K562 (cell line): ENCODE measurements around the gene LYZL6. TPM values are rescaled to one million over a fixed set of nuclear protein-coding genes. Genes with fewer than 3 reads are reported as not detected.
A peak's percentile ranks its signal among the peaks of the same experiment; 100 is the strongest.

Source experiments
- ATAC-seq: fragments of 200-7000 bp; cut with Tn5 transposase; 3 replicates; pipeline ENCODE4 v1.9.1; 2020; ENCODE audit warnings: moderate library complexity
- BruUV-seq: library from RNA; stranded (reverse); fragments of 400-500 nt; replicated peaks from 2 replicates; lab custom pipeline; 2021; lab: Mats Ljungman, UMichigan
- CTCF ChIA-PET: fragments of 300-600 bp; formaldehyde crosslinking; extraction: SDS; loops from one replicate; lab custom pipeline; 2021; ENCODE audit warnings: low intra/inter-chr PET ratio; lab: Yijun Ruan, JAX
- POLR2A ChIA-PET: fragments of 300-600, 350-650 bp; sonication (Branson Sonifier 250); formaldehyde crosslinking; extraction: SDS; loops from one replicate; lab custom pipeline; 2021; ENCODE audit warnings: antibody characterized with exemption, inconsistent platforms; lab: Yijun Ruan, JAX
- DNase-seq, 4 experiments: peaks; one replicate each; pipeline versions ENCODE4 v3.0.0 to v3.0.0-alpha.2; 2011 to 2018; ENCODE audit warnings: low spot score in 3 of 4, mixed read lengths in 3 of 4; ENCODE audit errors: extremely low read depth in 1 of 4
- FAIRE-seq: peaks from 2 replicates; lab custom pipeline; 2011; peaks lifted over from hg19 to GRCh38; lab: Jason Lieb, UNC
- H2AFZ ChIP-seq: 2 replicates; pipeline ENCODE4 v1.6.0; 2011; ENCODE audit warnings: low read depth, low read length, control low read depth, inconsistent platforms
- H3K27ac ChIP-seq: fragments of 200-600 bp; 3 replicates; pipeline ENCODE4 v1.8.0; 2011; ENCODE audit warnings: low read depth, mild to moderate bottlenecking, control low read depth, inconsistent platforms, low read length, moderate library complexity, mixed read lengths; ENCODE audit errors: extremely low read depth
- H3K27me3 ChIP-seq, 2 experiments: fragments of 300-600 bp in 1 of 2; 2 replicates in 1 of 2; 3 replicates in 1 of 2; pipeline versions ENCODE4 v1.6.0 to v1.8.0; 2011; ENCODE audit warnings: inconsistent platforms in 2 of 2, low read length in 2 of 2, mild to moderate bottlenecking in 1 of 2, mixed read lengths in 1 of 2, moderate library complexity in 1 of 2; ENCODE audit not compliant: control insufficient read depth in 2 of 2, insufficient read depth in 2 of 2
- H3K36me3 ChIP-seq: fragments of 300-600 bp; 3 replicates; pipeline ENCODE4 v1.8.0; 2011; ENCODE audit warnings: mild to moderate bottlenecking, low read length, inconsistent platforms; ENCODE audit not compliant: control insufficient read depth, insufficient read depth
- H3K4me1 ChIP-seq, 2 experiments: fragments of 200-600 bp in 1 of 2; replicated peaks in 1 of 2; 2 replicates in 1 of 2; 3 replicates in 1 of 2; pipeline versions ENCODE4 v1.5.1 to v1.8.0; 2011; ENCODE audit warnings: inconsistent platforms in 2 of 2, low read length in 2 of 2, mild to moderate bottlenecking in 1 of 2, mixed read lengths in 1 of 2, moderate library complexity in 1 of 2; ENCODE audit not compliant: control insufficient read depth in 2 of 2, insufficient read depth in 2 of 2
- H3K4me2 ChIP-seq: 2 replicates; pipeline ENCODE4 v1.6.1; 2011; ENCODE audit warnings: low read length, control low read depth, inconsistent platforms, mixed read lengths; ENCODE audit not compliant: insufficient read depth
- H3K4me3 ChIP-seq: fragments of 200-600 bp; sonication (generic), shearing (Covaris generic); 2 replicates; pipeline ENCODE4 v1.5.1; 2016; ENCODE audit warnings: control low read depth, inconsistent platforms
- H3K79me2 ChIP-seq: fragments of 200-600 bp; 3 replicates; pipeline ENCODE4 v1.8.0; 2011; ENCODE audit warnings: low read length, inconsistent platforms; ENCODE audit not compliant: control insufficient read depth, insufficient read depth
- H3K9ac ChIP-seq, 2 experiments: 2 replicates each; pipeline versions ENCODE4 v1.6.0 to v1.6.1; 2011; ENCODE audit warnings: low read depth in 2 of 2, low read length in 2 of 2, control low read depth in 1 of 2, inconsistent platforms in 1 of 2, mild to moderate bottlenecking in 1 of 2, mixed read lengths in 1 of 2; ENCODE audit not compliant: insufficient read depth in 1 of 2
- H3K9me1 ChIP-seq: one replicate; pipeline ENCODE4 v1.6.0; 2011; ENCODE audit warnings: inconsistent platforms, mild to moderate bottlenecking, low read length, moderate library complexity; ENCODE audit not compliant: control insufficient read depth, insufficient read depth
- H3K9me3 ChIP-seq: replicated peaks from 2 replicates; pipeline ENCODE4 v1.5.1; 2011; ENCODE audit warnings: low read depth, low read length, inconsistent platforms; ENCODE audit not compliant: control insufficient read depth, insufficient read depth
- H4K20me1 ChIP-seq: replicated peaks from 2 replicates; pipeline ENCODE4 v1.6.1; 2011; ENCODE audit warnings: low read length, inconsistent platforms, mixed read lengths; ENCODE audit not compliant: control insufficient read depth, insufficient read depth
- BRF1 ChIP-seq: IDR thresholded peaks from 3 replicates; pipeline ENCODE4 v1.6.1; 2011; ENCODE audit warnings: borderline replicate concordance, mild to moderate bottlenecking; ENCODE audit not compliant: insufficient read length; ENCODE audit errors: extremely low read depth
- ESRRB ChIP-seq: fragments of 250-450 bp; sonication (Bioruptor Pico); IDR thresholded peaks from 2 replicates; pipeline ENCODE4 v1.5.0; 2020; ENCODE audit warnings: mild to moderate bottlenecking, moderate library complexity, borderline replicate concordance
- HCFC1 ChIP-seq: IDR thresholded peaks from 2 replicates; pipeline ENCODE4 v1.6.1; 2012; ENCODE audit warnings: low read depth, low read length, improper control_type of control experiment
- NELFE ChIP-seq: IDR thresholded peaks from 2 replicates; pipeline ENCODE4 v1.6.1; 2011; ENCODE audit warnings: mild to moderate bottlenecking; ENCODE audit not compliant: insufficient read depth, insufficient read length
- POLR2G ChIP-seq: fragments of 200-400 bp; formaldehyde crosslinking; IDR thresholded peaks from 2 replicates; pipeline ENCODE4 v1.6.1; 2017; ENCODE audit warnings: low read depth, mild to moderate bottlenecking, antibody characterized with exemption, low read length, moderate library complexity
- RBM39 ChIP-seq: fragments of 200-400 bp; formaldehyde crosslinking; optimal IDR thresholded peaks from 2 replicates; pipeline ENCODE3; 2018; ENCODE audit warnings: low read depth, low read length
- RFX7 ChIP-seq: fragments of 250-450 bp; sonication (Bioruptor Pico); IDR thresholded peaks from 2 replicates; pipeline ENCODE4 v1.5.1; 2021; ENCODE audit warnings: mild to moderate bottlenecking
- TGIF2 ChIP-seq: sonication (generic); formaldehyde crosslinking; IDR thresholded peaks from 2 replicates; pipeline ENCODE4 v1.8.1; 2022; ENCODE audit warnings: mild to moderate bottlenecking, missing genetic modification reagents, moderate library complexity
- WGBS: fragments of 100-300 bp; shearing (Covaris generic); methylation state at CpG from one replicate; pipeline ENCODE4 v1.1.6; 2016; ENCODE audit warnings: low coverage, mixed read lengths; ENCODE audit not compliant: insufficient coverage; ENCODE audit errors: missing lambda C conversion rate; 5-methylcytosine and 5-hydroxymethylcytosine counted together
- in situ Hi-C: fragments of 300-500 bp; cut with MboI; formaldehyde crosslinking; loops from 4 replicates; pipeline ENCODE4 v1.15.0; 2018; ENCODE audit warnings: inconsistent platforms, mixed read lengths
- intact Hi-C: fragments of 100-400 bp; cut with micrococcal nuclease; formaldehyde crosslinking; loops from 2 replicates; pipeline ENCODE4 v1.14.2; 2022
- polyA plus RNA-seq, 8 experiments: library from polyadenylated mRNA; depleted of rRNA in 4 of 8; stranded (reverse) in 5 of 8; unstranded in 3 of 8; fragments of >200 nt; fragmentation: Nextera tagmentation in 2 of 8; fragmentation: Illumina TruSeq in 1 of 8; extraction: Ambion mirVana in 2 of 8; extraction: Trizol in 1 of 8; gene quantifications; 2 replicates each; pipeline versions ENCODE4 v1.2.1 to v1.2.3, GENCODE V29; 2011 to 2014; ENCODE audit warnings: inconsistent platforms in 1 of 8, missing spikeins in 1 of 8
- total RNA-seq, 7 experiments: library from RNA; depleted of rRNA in 6 of 7; stranded (reverse); fragments of >200 nt in 6 of 7; fragmentation: Illumina TruSeq in 2 of 7; extraction: Trizol in 2 of 7; gene quantifications; 2 replicates each; pipeline versions ENCODE4 v1.2.1 to v1.2.3, GENCODE V29; 2011 to 2021; ENCODE audit warnings: low replicate concordance in 1 of 7
- TF ChIP-seq, protein P1 (sequence below), 2 experiments: fragments of 200-800 bp in 1 of 2; sonication (Bioruptor generic) in 1 of 2; sonication (generic) in 1 of 2; formaldehyde crosslinking in 1 of 2; IDR thresholded peaks in 1 of 2; conservative IDR thresholded peaks in 1 of 2; 2 replicates each; pipeline versions ENCODE4 v1.5.0 to v1.6.1; 2016 to 2020; ENCODE audit warnings: missing compliant biosample characterization in 1 of 2, missing genetic modification characterization in 1 of 2, missing genetic modification reagents in 1 of 2
- TF ChIP-seq, protein P2 (sequence below): sonication (generic); formaldehyde crosslinking; IDR thresholded peaks from 2 replicates; pipeline ENCODE4 v1.8.0; 2022; ENCODE audit warnings: missing genetic modification reagents, mild to moderate bottlenecking, borderline replicate concordance
- TF ChIP-seq, protein P3 (sequence below): fragments of 250-450 bp; sonication (Bioruptor Pico); IDR thresholded peaks from 2 replicates; pipeline ENCODE4 v1.5.0; 2020; ENCODE audit warnings: mild to moderate bottlenecking, borderline replicate concordance

LYZL6 gene
- total and polyA plus RNA-seq, 9 of the 15 experiments (the other 6 are each of a cell fraction or from before 2014, with no cell fraction given), result not detected

DNA sequence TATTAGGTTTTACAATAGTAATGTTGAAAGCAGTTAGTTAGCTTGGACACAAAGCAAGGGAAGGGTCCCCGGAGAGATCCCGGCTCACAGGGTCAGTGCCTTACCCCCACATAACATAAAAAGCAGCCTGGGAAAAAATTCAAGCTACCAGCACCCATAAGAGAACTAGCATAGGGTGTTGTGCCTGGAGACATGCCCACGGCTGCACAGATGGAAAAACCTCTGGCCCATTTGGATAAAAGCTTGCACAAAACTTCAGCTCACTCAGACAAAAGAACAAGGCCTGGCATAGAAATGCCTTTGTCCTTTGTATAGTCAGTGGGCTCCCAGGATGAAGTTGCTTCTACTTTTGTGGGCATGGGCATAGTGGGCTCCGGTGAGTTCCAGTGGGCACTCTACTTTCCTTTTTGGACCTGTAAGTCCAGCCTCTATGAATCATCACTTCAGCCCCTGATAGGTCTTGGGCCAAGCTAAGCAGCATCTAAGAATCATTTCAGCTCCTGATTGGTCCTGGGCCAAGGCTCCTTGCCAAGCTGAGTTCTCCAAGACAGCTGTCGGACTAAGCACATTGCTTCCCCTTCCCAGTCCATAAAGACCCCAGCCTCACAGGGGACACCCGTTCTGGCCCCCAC lies 11.6 kb downstream of the LYZL6 start (continued):
- TF ChIP-seq, protein P1, sequence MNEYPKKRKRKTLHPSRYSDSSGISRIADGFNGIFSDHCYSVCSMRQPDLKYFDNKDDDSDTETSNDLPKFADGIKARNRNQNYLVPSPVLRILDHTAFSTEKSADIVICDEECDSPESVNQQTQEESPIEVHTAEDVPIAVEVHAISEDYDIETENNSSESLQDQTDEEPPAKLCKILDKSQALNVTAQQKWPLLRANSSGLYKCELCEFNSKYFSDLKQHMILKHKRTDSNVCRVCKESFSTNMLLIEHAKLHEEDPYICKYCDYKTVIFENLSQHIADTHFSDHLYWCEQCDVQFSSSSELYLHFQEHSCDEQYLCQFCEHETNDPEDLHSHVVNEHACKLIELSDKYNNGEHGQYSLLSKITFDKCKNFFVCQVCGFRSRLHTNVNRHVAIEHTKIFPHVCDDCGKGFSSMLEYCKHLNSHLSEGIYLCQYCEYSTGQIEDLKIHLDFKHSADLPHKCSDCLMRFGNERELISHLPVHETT (CRISPR knock-in tag; conservative IDR thresholded peaks at IDR 0.05 in 1 of 2, IDR thresholded peaks at IDR 0.05 in 1 of 2), result 0 out of 4 replicates have a peak, but pooled peaks of 1 of the 2 experiments have one; percentile 38

DNA sequence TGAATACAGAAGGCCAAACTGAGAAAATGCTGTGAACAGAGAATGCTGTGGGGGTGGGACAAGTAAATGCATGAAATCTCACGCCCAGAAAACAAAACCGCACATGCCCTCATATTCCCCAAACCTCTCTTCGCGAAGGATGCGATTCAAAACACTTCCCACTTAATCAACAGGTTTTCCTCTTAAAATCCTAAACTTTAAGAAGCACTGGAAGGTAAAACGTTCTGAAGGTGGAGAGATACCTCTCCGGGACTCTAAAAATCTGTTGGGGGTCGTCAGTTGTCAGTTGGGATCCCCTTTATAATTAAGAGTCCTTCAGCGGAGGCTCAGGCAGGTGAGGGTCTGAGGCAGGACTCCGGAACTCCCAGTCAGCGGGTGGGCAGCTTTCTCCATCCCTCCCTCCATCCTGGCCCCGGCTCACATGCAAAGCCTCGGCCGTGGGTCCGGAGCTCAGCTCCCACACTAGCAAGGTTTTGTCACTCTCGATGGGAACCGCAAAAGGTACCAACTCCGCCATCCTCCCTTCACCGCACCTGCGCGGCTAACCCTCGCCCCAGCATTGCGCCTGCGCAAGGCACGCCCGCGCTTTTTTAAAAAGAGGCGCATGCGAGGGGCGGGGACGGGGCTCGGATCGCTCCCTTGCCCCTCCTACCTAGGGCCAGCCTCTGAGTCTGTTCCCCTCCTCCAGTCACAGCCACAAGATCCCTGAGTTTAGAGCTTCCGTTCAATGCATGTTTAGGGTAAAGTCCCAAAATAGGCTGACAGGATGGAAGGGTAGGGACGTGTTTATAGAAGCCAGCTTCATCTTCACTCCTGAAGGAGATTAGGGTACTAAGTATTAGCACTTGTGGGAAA lies 13.1 kb downstream of the LYZL6 start, which contains the start of gene RDM1:
RDM1 (minus strand) TSS at position 563 of the 855 bp plus-strand sequence; CDS start at position 517, 46 bp downstream.
- no peaks in the 10 kb centered on the region for H4K20me1 ChIP-seq
- no peak for FAIRE-seq
- no peaks in the 10 kb centered on the region for H3K9me1 ChIP-seq
- peak; percentile 95 to 98 (median 98) for DNase-seq
- H3K36me3 ChIP-seq, result no peaks in the 10 kb centered on the region
- H3K27me3 ChIP-seq, result no peaks in the 10 kb centered on the region
- H3K4me1 ChIP-seq, result peaks cover 4 to 13% of the 10 kb centered on the region in 2 experiments
- no TSS peak for BruUV-seq
- H3K79me2 ChIP-seq, result no peaks in the 10 kb centered on the region
- H3K4me2 ChIP-seq, result peak within 1 kb of the TSS; percentile 85
- ChIA-PET POLR2A (interaction anchor here (0.8 to 2.5 kb wide), 10 partner anchors 9 to 552 kb away, joined by 3 to 22 read pairs (median 4); partner anchors contain the start of gene LYZL6), CTCF (no interaction called here)
- peak; percentile 99 for ATAC-seq
- intact Hi-C loops (no loop called here), in situ Hi-C loops (no loop called here)
- H3K4me3 ChIP-seq, result peak within 1 kb of the TSS; percentile 48
- peak within 1 kb of the TSS; percentile 92 for H2AFZ ChIP-seq
- H3K9me3 ChIP-seq, result no peaks in the 10 kb centered on the region
- H3K9ac ChIP-seq, result peak within 1 kb of the TSS; percentile 67 to 83
- peak within 1 kb of the TSS; percentile 70 for H3K27ac ChIP-seq
- WGBS, result under 1% methylated on average over 31 of the region's 35 CpGs
- TF ChIP-seq BRF1, result no peak
- no peak for TF ChIP-seq RFX7
- no peak for TF ChIP-seq ESRRB (CRISPR knock-in tag)
- TF ChIP-seq POLR2G, result peak; percentile 75
- no peak for TF ChIP-seq NELFE
- 0 out of 2 replicates have a peak, but pooled peaks have one; percentile 9 for TF ChIP-seq HCFC1
- TF ChIP-seq TGIF2 (CRISPR knock-in tag), result no peak
- no peak for TF ChIP-seq RBM39
- TF ChIP-seq, protein P2, sequence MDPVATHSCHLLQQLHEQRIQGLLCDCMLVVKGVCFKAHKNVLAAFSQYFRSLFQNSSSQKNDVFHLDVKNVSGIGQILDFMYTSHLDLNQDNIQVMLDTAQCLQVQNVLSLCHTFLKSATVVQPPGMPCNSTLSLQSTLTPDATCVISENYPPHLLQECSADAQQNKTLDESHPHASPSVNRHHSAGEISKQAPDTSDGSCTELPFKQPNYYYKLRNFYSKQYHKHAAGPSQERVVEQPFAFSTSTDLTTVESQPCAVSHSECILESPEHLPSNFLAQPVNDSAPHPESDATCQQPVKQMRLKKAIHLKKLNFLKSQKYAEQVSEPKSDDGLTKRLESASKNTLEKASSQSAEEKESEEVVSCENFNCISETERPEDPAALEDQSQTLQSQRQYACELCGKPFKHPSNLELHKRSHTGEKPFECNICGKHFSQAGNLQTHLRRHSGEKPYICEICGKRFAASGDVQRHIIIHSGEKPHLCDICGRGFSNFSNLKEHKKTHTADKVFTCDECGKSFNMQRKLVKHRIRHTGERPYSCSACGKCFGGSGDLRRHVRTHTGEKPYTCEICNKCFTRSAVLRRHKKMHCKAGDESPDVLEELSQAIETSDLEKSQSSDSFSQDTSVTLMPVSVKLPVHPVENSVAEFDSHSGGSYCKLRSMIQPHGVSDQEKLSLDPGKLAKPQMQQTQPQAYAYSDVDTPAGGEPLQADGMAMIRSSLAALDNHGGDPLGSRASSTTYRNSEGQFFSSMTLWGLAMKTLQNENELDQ (CRISPR knock-in tag), result no peak
- TF ChIP-seq, protein P3, sequence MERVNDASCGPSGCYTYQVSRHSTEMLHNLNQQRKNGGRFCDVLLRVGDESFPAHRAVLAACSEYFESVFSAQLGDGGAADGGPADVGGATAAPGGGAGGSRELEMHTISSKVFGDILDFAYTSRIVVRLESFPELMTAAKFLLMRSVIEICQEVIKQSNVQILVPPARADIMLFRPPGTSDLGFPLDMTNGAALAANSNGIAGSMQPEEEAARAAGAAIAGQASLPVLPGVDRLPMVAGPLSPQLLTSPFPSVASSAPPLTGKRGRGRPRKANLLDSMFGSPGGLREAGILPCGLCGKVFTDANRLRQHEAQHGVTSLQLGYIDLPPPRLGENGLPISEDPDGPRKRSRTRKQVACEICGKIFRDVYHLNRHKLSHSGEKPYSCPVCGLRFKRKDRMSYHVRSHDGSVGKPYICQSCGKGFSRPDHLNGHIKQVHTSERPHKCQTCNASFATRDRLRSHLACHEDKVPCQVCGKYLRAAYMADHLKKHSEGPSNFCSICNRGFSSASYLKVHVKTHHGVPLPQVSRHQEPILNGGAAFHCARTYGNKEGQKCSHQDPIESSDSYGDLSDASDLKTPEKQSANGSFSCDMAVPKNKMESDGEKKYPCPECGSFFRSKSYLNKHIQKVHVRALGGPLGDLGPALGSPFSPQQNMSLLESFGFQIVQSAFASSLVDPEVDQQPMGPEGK (CRISPR knock-in tag), result no peak
